KOPT-K1 (cell line): Measurements from ENCODE around the gene TMEM151B.
"Not testable (repeated sequence)": the region's sequence is repeated elsewhere in the genome, so short reads cannot be mapped to it uniquely, and the experiment has no call there.

Experiments used
- H3K27ac ChIP-seq: fragments of 200-600 bp; sonication (generic); 2 replicates; pipeline ENCODE4 v1.5.1; 2016; ENCODE audit warnings: antibody characterized with exemption, mild to moderate bottlenecking, low read depth, low read length; ENCODE audit not compliant: poor library complexity, severe bottlenecking
- H3K36me3 ChIP-seq: fragments of 200-600 bp; sonication (generic); 2 replicates; pipeline ENCODE4 v1.5.1; 2017; ENCODE audit warnings: antibody characterized with exemption, mild to moderate bottlenecking, low read length, moderate library complexity; ENCODE audit not compliant: insufficient read depth
- H3K9me3 ChIP-seq: fragments of 200-600 bp; sonication (generic); 2 replicates; pipeline ENCODE4 v1.5.1; 2017; ENCODE audit warnings: antibody characterized with exemption, low read length, mild to moderate bottlenecking; ENCODE audit not compliant: insufficient read depth, poor library complexity, severe bottlenecking

TMEM151B gene

DNA sequence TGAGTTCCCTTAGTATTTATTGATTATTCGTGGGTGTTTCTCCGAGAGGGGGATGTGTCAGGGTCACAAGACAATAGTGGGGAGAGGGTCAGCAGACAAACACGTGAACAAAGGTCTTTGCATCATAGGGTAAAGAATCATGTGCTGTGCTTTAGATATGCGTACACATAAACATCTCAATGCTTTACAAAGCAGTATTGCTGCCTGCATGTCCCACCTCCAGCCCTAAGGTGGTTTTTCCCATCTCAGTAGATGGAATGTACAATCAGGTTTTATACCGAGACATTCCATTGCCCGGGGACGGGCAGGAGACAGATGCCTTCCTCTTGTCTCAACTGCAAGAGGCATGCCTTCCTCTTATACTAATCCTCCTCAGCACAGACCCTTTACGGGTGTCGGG, 58.0 kb downstream of the TMEM151B start:
- H3K27ac ChIP-seq, H3K36me3 ChIP-seq, H3K9me3 ChIP-seq: not testable (repeated sequence)

DNA sequence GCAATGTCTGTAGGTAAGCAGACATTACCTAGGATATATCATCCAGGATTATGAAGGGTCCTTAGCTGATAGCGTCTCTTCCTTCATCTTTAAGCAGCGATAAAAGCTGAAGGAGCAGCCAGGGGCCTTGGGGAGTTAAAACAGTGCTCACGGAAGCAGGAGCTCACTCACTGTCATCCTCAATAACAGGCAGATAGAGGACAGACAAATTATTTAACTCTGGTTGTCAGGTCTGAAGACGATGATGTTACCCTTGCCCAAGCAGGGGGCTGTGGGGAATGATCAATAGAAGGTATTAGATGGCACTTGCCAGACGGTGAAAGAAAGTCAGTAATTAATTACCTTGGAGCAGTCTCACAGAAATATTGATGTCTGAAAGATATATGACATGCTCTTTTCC, 59.6 kb downstream of the TMEM151B start:
- H3K9me3 ChIP-seq = no peaks in the 10 kb centered on the region
- H3K27ac ChIP-seq = no peak overlapping the region
- H3K36me3 ChIP-seq = no peaks in the 10 kb centered on the region

DNA sequence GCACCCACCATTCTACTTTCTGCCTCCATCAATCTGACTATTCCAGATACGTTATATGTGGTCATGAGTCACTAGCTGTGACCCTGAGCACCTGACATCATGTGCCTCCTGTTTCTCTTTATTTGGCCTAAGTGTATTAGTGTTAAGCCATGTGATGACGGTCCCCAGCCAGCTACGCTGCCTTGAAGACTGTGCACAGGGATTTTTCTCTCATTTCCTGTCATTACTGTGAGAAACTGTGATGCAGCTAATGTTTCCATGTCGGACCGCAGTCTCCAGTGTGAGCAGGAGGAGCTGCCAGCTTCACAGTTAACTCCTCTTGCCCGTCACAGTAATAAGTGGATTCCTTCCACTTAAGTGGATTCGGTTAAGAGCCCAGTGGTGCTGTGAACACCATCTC, 62.3 kb downstream of the TMEM151B start:
- Histone ChIP-seq H3K27ac (no peak overlapping the region), H3K9me3 (no peaks in the 10 kb centered on the region), H3K36me3 (no peaks in the 10 kb centered on the region)

DNA sequence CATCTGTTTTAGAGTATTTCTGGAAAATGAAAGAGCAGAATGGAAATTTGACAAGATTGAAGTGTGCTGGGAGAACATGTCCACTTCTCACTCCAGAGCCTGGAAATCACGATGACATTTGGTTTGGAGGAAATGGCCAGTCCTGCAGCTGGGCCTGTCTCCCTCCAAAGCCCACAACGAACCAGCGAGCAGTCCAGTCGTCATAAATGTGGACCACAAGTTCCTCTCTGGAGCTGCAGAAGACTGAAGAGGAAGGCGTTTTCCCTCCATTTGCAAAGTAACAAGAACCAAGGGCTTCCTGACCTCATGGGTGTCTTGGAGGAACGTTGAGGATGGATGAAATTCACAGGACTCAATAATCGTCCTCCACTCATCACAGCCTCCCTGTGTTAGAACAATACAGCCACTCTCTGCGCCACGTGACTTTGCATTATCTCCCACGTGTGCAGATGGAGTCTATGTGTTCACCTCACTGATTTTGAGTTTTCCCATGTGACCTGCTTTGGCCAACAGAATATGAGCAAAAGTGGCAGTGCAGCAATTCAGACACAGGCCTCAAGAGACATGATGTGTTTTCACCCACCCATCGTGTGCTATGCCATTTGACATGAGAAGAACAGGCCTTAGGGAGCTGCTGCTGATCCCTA, 63.1 kb downstream of the TMEM151B start:
- Histone ChIP-seq H3K9me3 (no peaks in the 10 kb centered on the region), H3K27ac (no peak overlapping the region), H3K36me3 (no peaks in the 10 kb centered on the region)

DNA sequence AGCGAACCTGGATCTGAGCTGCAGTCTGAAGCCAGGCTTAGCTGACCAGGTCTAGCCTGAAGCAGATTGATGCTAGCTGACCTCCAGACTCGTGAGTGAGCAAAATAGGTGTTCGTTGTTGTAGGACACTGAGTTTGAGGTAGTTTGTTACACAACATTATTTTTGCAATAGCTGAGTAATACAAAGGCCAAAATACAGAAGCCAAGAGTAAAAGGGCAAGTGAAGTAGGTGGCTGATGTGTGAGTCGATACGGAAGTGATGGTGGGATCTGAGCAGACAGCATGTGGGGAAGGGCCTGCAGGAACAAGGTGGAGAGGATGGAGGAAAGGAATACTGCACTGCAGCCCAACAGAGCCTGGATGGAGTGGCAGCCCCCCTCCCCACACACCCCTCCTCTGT, 63.7 kb downstream of the TMEM151B start:
- H3K36me3 ChIP-seq = no peaks in the 10 kb centered on the region
- no peaks in the 10 kb centered on the region for H3K9me3 ChIP-seq
- H3K27ac ChIP-seq = no peak overlapping the region

DNA sequence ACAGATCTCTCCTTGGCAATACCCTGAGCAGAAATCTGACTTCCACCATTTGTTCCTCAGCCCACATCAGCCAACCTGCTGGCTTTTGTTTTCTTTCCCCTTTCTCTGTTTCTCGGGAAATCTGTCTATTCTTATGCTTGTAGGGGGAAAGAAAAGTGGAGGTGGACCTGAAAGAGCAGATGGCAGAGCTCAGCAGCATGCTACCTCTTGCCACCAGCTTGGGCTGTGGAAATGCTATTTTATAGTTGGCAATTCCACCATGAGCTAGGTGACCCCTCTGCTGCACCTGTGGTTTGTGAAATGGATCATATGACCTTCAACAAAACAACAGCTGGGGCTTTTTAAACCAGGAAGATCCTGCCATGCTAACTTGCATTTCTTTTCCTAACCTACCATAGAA, 65.4 kb downstream of the TMEM151B start:
- H3K36me3 ChIP-seq = no peaks in the 10 kb centered on the region
- no peak overlapping the region for H3K27ac ChIP-seq
- no peaks in the 10 kb centered on the region for H3K9me3 ChIP-seq

DNA sequence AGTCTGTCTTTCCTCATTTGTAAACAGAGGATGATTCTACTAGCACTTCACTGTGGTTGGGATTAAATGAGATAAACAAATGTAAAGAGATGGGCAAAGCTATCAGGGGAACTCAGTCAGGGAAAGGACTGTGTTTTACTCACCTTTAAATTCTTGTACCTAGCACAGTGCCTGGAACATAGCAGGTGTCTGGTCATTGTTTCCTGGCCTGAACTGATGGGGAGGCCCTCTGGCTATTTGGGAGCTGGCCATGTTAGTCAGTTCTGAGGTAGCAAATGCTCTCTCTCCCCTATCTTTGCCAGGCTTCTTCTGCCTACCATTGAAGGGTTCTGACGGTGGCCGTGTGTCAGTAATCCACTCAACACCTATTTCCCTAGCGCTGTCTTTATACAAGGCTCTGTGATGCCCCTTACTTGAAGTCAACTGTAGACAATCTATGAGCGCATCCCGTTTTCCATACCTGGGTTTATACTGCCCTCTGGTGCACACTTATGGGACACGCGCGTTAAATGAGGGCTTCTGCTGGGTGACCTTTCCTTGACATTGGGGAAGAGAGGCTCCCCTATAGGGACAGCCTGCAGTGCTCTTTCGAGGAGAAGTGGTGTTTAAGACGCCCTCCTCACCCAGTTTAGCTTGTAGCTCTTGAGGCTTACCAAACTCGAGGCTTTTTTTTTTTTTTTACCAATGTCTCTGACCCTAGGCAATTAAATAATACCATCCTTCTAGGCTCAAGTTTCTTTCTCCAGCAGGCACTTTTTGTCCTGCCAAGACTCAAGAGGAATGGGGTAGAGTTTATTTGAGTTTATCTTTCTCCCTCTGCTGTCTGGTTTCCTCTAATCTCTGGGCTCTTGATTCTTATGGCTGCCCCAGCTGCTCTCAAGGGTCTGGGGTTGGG, 68.2 kb downstream of the TMEM151B start:
- Histone ChIP-seq H3K27ac (no peak overlapping the region), H3K36me3 (no peaks in the 10 kb centered on the region), H3K9me3 (no peaks in the 10 kb centered on the region)

DNA sequence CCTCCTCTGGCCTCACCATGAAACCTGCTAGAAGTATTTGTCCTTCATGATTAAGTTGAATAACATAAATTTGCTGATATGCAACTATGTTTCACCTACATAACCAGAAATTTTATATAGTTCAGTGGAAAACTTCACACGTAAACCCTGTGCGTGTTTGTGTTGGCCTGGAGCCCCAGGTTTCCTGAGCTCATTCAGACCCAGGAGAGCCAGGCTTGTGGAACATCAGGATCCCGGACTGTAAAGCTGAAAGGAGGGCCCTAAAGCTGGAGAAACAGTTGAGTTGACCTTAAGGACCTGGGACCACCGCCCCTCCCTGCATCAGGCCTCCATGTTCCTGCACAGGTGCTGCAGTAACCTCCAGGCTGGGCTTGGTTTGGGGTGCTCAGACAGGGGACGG, 69.1 kb downstream of the TMEM151B start:
- Histone ChIP-seq H3K27ac (no peak overlapping the region), H3K9me3 (no peaks in the 10 kb centered on the region), H3K36me3 (no peaks in the 10 kb centered on the region)

DNA sequence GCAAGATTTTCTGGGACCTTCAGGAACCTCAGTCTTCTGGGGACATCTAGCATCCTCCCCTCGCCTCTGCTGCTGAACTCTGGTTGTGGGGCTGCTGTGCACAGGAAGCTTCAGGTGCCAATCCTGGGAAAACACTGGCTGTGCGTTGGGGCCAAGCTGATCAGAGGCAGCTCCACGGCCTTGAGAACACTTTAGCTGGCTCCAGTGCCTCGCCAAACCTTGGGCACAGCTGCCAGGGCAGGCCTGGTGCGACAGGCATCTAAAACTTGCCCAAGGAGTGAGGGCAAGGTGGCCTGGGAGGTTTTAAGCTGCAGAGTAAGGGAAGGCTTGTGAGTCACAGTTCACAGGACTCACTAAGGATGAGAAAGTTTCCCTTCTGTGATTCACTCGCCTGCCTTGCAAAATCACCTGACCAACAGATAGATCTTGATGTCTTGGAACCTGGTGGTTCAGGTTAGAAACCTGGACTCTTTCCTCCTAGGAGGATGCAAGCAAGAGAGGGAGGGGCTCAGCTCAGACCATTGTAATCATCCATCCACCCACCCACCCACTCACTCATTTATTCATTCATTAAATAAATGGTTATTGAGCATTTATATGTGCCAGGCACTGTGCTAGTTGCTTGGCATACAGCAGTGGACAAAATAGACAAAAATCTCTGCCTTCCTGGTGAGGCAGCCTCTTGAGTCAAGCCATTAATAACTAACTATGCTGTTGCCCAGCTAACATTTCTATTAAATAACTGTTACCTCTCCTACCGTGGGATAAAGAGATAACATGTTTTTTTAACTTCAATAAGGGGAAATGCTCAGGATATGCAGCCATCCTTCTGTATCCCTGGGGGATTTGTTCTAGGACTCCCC, 69.7 kb downstream of the TMEM151B start:
- Histone ChIP-seq H3K27ac (no peak overlapping the region), H3K9me3 (no peaks in the 10 kb centered on the region), H3K36me3 (no peaks in the 10 kb centered on the region)

DNA sequence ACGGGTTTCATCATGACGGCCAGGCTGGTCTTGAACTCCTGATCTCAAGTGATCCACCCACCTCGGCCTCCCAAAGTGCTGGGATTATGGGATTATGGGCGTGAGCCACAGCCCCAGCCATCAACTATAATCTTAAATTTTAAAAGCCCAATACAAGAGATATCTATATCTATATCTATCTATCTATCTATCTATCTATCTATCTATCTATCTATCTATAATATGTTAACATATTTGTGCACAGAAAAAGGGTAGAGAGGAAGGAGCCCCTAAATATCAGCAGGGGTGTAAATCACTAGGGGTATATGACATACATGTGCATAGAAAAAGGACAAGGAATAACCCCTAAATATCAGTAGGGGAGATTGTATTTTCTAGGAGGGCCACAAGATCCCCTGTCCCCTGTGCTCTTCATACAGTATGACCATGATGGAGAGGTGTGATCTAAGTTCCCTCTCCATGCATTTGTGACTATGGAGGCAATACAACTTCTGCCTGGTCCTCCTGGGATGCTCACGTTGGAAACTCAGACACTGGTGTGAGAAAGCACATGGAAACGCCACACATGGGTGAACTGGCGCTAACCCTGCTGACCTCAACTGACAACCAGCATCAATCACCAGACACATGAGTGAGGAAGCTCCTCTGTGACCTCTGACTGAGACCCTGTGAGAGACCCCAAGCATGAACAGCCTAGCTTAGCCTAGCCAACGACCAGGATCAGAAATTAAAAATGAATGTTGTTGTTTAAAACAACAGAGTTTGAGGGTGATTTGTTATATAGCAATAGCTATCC, 71.0 kb downstream of the TMEM151B start:
- no peaks in the 10 kb centered on the region for H3K9me3 ChIP-seq
- H3K27ac ChIP-seq = no peak overlapping the region

DNA sequence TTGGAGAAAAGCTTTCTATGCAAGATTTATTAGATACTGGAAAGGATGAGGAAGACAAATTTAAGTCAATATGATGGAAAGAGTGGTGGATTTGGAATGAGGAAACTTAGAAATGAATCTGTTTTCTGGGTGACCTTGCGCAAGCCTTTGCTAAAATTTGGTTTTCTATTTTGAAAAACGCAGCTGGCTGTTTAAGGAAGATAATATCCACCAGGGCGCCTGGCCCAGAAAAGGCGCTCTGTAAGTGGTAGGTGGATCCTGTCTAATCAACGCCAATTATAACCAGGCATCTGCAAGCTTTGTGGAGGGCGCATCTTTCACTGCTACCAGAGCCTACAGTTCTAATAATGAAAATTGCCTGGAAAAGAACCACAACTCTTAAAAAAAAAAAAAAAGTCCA, 71.8 kb downstream of the TMEM151B start:
- Histone ChIP-seq H3K9me3 (no peaks in the 10 kb centered on the region), H3K36me3 (no peaks in the 10 kb centered on the region), H3K27ac (no peak overlapping the region)

More for the DNA sequence above, 71.0 kb downstream of the TMEM151B start:
- no peaks in the 10 kb centered on the region for H3K36me3 ChIP-seq

DNA sequence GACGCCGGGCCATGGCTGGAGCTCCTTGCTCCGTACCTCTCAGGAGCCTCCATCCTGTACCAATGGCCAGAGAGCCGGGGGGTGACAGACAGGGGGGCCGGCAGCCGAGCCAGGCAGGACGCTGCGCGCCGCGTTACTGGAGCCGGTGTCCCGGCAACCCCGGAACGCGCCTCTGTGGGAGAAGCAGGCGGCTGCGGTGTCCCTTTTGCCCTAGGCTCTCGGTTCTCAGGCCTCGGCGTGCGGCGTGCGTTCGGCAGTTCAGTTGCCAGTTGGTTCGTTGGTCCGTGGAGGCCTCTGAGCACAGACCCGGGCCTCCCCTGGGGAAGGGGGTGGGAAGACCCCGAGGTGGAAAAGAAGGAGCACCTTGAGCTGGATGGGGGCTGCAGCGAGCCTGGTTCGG, 72.2 kb downstream of the TMEM151B start, which contains the start of gene SPATS1:
SPATS1 (plus strand) TSS at position 162 of the 400 bp plus-strand sequence. CDS start 446 bp downstream, outside the sequence.
- Histone ChIP-seq H3K36me3 (no peaks in the 10 kb centered on the region), H3K27ac (no peak within 1 kb of the TSS), H3K9me3 (no peaks in the 10 kb centered on the region)

DNA sequence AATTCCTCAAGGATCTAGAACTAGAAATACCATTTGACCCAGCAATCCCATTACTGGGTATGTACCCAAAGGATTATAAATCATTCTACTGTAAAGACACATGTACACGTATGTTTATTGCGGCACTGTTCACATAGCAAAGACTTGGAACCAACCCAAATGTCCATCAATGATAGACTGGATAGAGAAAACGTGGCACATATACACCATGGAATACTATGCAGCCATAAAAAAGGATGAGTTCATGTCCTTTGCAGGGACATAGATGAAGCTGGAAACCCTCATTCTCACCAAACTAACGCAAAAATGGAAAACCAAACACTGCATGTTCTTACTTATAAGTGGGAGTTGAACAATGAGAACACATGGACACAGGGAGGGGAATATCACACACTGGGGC, 76.6 kb downstream of the TMEM151B start:
- H3K9me3 ChIP-seq, H3K27ac ChIP-seq, H3K36me3 ChIP-seq: not testable (repeated sequence)

DNA sequence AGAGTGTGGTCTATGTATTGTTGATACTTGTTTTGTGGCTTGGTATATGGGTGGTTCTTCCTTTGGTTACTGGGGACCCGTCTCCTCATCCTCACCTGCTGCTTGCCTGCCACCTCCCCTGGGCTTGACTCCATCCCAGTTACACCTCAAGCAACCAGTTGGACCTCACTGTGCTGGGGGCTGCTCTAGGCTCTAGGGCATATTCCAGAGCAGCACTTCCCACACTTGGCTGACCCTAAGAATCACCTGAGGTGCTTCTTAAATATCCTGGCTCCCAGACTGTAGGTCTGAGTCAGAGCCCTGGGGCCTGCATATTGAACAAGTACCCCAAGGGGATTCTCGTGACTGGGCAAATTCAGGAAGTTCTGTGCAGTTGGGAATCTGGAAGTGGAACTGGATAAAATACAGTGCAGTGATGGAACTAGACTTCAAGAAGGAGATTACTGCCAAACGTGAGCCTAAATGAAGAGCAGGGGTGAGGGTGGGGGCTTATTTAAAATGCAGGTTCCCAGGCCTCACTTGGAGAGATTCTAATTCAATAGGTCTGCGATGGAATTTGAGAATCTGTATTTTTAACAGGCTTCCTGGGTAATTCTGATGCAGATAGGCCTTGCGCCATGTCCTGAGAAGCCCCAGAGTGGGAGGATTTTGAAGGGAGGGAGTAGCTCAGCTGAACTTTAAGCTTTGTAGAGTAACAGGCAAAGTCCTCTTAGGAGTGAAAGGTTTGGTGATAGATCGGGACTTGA, 79.8 kb downstream of the TMEM151B start:
- no peak overlapping the region for H3K27ac ChIP-seq
- H3K36me3 ChIP-seq = no peaks in the 10 kb centered on the region
- H3K9me3 ChIP-seq = no peaks in the 10 kb centered on the region
